K562 (cell line): ENCODE results near the gene ACBD3. TPM values are rescaled to one million over a fixed set of nuclear protein-coding genes. Genes with fewer than 3 reads are reported as not detected.

Source experiments
- BRCA1 ChIP-seq, 2 experiments: fragments of 450-650 bp in 1 of 2; sonication (generic) in 1 of 2; formaldehyde crosslinking in 1 of 2; IDR thresholded peaks; 2 replicates each; pipeline versions ENCODE4 v1.5.0 to v1.6.1; 2017 to 2020; ENCODE audit warnings: mild to moderate bottlenecking in 1 of 2, missing genetic modification reagents in 1 of 2
- EHMT2 ChIP-seq: fragments of 450-650 bp; IDR thresholded peaks from 2 replicates; pipeline ENCODE4 v1.6.1; 2018; ENCODE audit warnings: antibody characterized with exemption
- FIP1L1 ChIP-seq: fragments of 200-400 bp; formaldehyde crosslinking; IDR thresholded peaks from 2 replicates; pipeline ENCODE4 v1.6.1; 2018; ENCODE audit warnings: mild to moderate bottlenecking, low read depth, low read length; ENCODE audit not compliant: poor library complexity, severe bottlenecking
- GTF2E2 ChIP-seq: fragments of 200-800 bp; sonication (Bioruptor generic); IDR thresholded peaks from 2 replicates; pipeline ENCODE4 v1.6.1; 2016; ENCODE audit warnings: missing genetic modification characterization, missing compliant biosample characterization
- KHSRP ChIP-seq: fragments of 450-650 bp; IDR thresholded peaks from 2 replicates; pipeline ENCODE4 v1.6.1; 2017
- MCM7 ChIP-seq, 2 experiments: fragments of 450-650 bp; IDR thresholded peaks; 2 replicates each; pipeline ENCODE4 v1.6.1; 2016 to 2018
- MEF2D ChIP-seq: conservative IDR thresholded peaks from 2 replicates; pipeline ENCODE4 v1.6.1; 2016; ENCODE audit warnings: low read depth, missing genetic modification characterization, missing compliant biosample characterization
- MTA1 ChIP-seq: fragments of 450-650 bp; IDR thresholded peaks from 2 replicates; pipeline ENCODE4 v1.6.1; 2017; ENCODE audit warnings: borderline replicate concordance
- MTA2 ChIP-seq: fragments of 450-650 bp; IDR thresholded peaks from 2 replicates; pipeline ENCODE4 v1.6.1; 2016; ENCODE audit warnings: low read depth
- NCOA4 ChIP-seq: fragments of 450-650 bp; IDR thresholded peaks from 2 replicates; pipeline ENCODE4 v1.6.1; 2018; ENCODE audit warnings: mild to moderate bottlenecking; ENCODE audit not compliant: partially characterized antibody
- NCOR1 ChIP-seq: fragments of 450-650 bp; IDR thresholded peaks from 2 replicates; pipeline ENCODE4 v1.6.1; 2016; ENCODE audit warnings: mild to moderate bottlenecking, moderate library complexity
- NFYB ChIP-seq: IDR thresholded peaks from 2 replicates; pipeline ENCODE4 v1.6.1; 2011; ENCODE audit warnings: mild to moderate bottlenecking, moderate library complexity; ENCODE audit not compliant: insufficient read length; ENCODE audit errors: extremely low read depth
- PHB2 ChIP-seq: fragments of 450-650 bp; IDR thresholded peaks from 2 replicates; pipeline ENCODE4 v1.6.1; 2017; ENCODE audit warnings: low read depth
- RCOR1 ChIP-seq, 2 experiments: IDR thresholded peaks; 2 replicates each; pipeline ENCODE4 v1.6.1; 2012; ENCODE audit warnings: low read depth in 2 of 2, low read length in 2 of 2, borderline replicate concordance in 1 of 2, improper control_type of control experiment in 1 of 2
- SMAD1 ChIP-seq: fragments of 150-350 bp; IDR thresholded peaks from 2 replicates; pipeline ENCODE4 v1.6.1; 2014; ENCODE audit warnings: low read length, low read depth; ENCODE audit not compliant: partially characterized antibody
- SRSF3 ChIP-seq: fragments of 200-400 bp; formaldehyde crosslinking; IDR thresholded peaks from 2 replicates; pipeline ENCODE4 v1.6.1; 2016; ENCODE audit warnings: mild to moderate bottlenecking, low read length, moderate library complexity; ENCODE audit not compliant: insufficient read depth
- ZNF143 ChIP-seq: sonication (generic); formaldehyde crosslinking; IDR thresholded peaks from 2 replicates; pipeline ENCODE4 v1.9.0; 2022; ENCODE audit warnings: mild to moderate bottlenecking, missing genetic modification reagents
- ZNF184 ChIP-seq: sonication (generic); formaldehyde crosslinking; IDR thresholded peaks from 2 replicates; pipeline ENCODE4 v1.5.0; 2020; ENCODE audit warnings: missing genetic modification reagents
- polyA plus RNA-seq, 8 experiments: library from polyadenylated mRNA; depleted of rRNA in 4 of 8; stranded (reverse) in 5 of 8; unstranded in 3 of 8; fragments of >200 nt; fragmentation: Nextera tagmentation in 2 of 8; fragmentation: Illumina TruSeq in 1 of 8; extraction: Ambion mirVana in 2 of 8; extraction: Trizol in 1 of 8; gene quantifications; 2 replicates each; pipeline versions ENCODE4 v1.2.1 to v1.2.3, GENCODE V29; 2011 to 2014; ENCODE audit warnings: inconsistent platforms in 1 of 8, missing spikeins in 1 of 8
- total RNA-seq, 7 experiments: library from RNA; depleted of rRNA in 6 of 7; stranded (reverse); fragments of >200 nt in 6 of 7; fragmentation: Illumina TruSeq in 2 of 7; extraction: Trizol in 2 of 7; gene quantifications; 2 replicates each; pipeline versions ENCODE4 v1.2.1 to v1.2.3, GENCODE V29; 2011 to 2021; ENCODE audit warnings: low replicate concordance in 1 of 7
- TF ChIP-seq, protein P1 (sequence below): sonication (generic); IDR thresholded peaks from 2 replicates; pipeline ENCODE4 v1.6.1; 2016
- TF ChIP-seq, protein P2 (sequence below): fragments of 450-650 bp; conservative IDR thresholded peaks from 2 replicates; pipeline ENCODE4 v1.6.1; 2016; ENCODE audit warnings: missing genetic modification characterization, low read depth, mild to moderate bottlenecking, missing compliant biosample characterization, moderate library complexity
- TF ChIP-seq, protein P3 (sequence below), 2 experiments: fragments of 150-350 bp in 1 of 2; IDR thresholded peaks; 2 replicates each; pipeline ENCODE4 v1.6.1; 2012 to 2016; ENCODE audit warnings: low read depth in 2 of 2, low read length in 2 of 2, mild to moderate bottlenecking in 1 of 2, moderate library complexity in 1 of 2
- TF ChIP-seq, protein P4 (sequence below): fragments of 250-450 bp; sonication (Bioruptor Pico); IDR thresholded peaks from 2 replicates; pipeline ENCODE4 v1.4.0; 2020; ENCODE audit warnings: mild to moderate bottlenecking, moderate library complexity

The ACBD3 gene
- total and polyA plus RNA-seq, 9 of the 15 experiments (the other 6 are each of a cell fraction or from before 2014, with no cell fraction given), result 11.1 to 36.7 (median 26.9) TPM

DNA sequence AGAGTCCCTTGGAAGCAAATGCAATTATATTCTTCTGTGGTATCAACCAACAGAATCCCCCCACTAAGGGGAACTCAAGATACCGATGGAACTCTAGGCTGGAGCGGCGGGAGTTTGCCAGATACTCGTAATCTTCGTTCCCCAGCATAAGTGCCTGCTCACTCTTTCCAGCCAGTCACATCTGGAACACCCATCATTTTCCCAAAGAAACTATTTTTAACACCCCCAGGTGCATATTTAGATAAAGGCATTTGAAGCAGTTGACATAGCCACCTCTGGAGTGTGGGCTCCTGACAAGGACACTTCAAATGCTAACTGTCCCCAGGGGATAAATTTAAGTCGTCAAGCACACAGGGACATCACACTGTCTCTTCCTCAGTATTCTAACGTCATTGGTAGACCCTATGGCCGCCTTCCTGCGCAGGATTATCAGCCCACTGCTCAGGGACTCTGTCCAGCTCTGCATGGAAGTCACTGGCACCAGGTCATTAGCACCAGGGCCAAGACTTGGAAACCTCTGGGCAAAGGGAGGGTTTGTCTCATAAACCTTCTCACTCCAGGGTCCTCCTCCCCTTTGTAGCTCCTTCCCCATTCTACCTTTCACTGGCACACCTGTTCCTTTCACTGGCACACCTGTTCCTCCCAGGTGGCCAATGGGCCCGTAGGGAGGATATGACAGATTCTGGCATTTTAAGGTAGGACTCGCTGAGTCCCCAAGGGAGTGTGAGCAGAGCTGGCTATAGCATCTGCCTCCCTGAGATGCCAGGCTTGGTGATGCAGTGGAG, 75.3 kb downstream of the ACBD3 start (continued):
- TF ChIP-seq SMAD1, result no peak
- TF ChIP-seq RCOR1 (IDR thresholded peaks at IDR 0.05; ENCODE audit: borderline replicate concordance in 1 of 2, low read depth in 2 of 2, low read length in 2 of 2), result peak; percentile 71 to 75; a peak in 2 of 4 replicates
- TF ChIP-seq MTA2, result peak; percentile 96
- no peak for TF ChIP-seq NFYB
- TF ChIP-seq NCOA4, result no peak
- no peak for TF ChIP-seq ZNF143 (CRISPR knock-in tag)
- no peak for TF ChIP-seq MCM7 (IDR thresholded peaks at IDR 0.05)
- TF ChIP-seq, protein P1, sequence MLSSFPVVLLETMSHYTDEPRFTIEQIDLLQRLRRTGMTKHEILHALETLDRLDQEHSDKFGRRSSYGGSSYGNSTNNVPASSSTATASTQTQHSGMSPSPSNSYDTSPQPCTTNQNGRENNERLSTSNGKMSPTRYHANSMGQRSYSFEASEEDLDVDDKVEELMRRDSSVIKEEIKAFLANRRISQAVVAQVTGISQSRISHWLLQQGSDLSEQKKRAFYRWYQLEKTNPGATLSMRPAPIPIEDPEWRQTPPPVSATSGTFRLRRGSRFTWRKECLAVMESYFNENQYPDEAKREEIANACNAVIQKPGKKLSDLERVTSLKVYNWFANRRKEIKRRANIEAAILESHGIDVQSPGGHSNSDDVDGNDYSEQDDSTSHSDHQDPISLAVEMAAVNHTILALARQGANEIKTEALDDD, result peak; percentile 31; the same call in 1 of the 2 replicates
- no peak for TF ChIP-seq BRCA1 (IDR thresholded peaks at IDR 0.05)
- TF ChIP-seq BRCA1 (CRISPR knock-in tag; IDR thresholded peaks at IDR 0.05), result no peak
- TF ChIP-seq EHMT2, result no peak
- TF ChIP-seq, protein P2, sequence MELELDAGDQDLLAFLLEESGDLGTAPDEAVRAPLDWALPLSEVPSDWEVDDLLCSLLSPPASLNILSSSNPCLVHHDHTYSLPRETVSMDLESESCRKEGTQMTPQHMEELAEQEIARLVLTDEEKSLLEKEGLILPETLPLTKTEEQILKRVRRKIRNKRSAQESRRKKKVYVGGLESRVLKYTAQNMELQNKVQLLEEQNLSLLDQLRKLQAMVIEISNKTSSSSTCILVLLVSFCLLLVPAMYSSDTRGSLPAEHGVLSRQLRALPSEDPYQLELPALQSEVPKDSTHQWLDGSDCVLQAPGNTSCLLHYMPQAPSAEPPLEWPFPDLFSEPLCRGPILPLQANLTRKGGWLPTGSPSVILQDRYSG (tag), result no peak
- no peak for TF ChIP-seq FIP1L1
- peak; percentile 77 for TF ChIP-seq KHSRP
- TF ChIP-seq NCOR1, result peak; percentile 99
- TF ChIP-seq SRSF3, result no peak
- TF ChIP-seq MEF2D, result peak; percentile 99
- TF ChIP-seq PHB2, result peak; percentile 94
- TF ChIP-seq, protein P3, sequence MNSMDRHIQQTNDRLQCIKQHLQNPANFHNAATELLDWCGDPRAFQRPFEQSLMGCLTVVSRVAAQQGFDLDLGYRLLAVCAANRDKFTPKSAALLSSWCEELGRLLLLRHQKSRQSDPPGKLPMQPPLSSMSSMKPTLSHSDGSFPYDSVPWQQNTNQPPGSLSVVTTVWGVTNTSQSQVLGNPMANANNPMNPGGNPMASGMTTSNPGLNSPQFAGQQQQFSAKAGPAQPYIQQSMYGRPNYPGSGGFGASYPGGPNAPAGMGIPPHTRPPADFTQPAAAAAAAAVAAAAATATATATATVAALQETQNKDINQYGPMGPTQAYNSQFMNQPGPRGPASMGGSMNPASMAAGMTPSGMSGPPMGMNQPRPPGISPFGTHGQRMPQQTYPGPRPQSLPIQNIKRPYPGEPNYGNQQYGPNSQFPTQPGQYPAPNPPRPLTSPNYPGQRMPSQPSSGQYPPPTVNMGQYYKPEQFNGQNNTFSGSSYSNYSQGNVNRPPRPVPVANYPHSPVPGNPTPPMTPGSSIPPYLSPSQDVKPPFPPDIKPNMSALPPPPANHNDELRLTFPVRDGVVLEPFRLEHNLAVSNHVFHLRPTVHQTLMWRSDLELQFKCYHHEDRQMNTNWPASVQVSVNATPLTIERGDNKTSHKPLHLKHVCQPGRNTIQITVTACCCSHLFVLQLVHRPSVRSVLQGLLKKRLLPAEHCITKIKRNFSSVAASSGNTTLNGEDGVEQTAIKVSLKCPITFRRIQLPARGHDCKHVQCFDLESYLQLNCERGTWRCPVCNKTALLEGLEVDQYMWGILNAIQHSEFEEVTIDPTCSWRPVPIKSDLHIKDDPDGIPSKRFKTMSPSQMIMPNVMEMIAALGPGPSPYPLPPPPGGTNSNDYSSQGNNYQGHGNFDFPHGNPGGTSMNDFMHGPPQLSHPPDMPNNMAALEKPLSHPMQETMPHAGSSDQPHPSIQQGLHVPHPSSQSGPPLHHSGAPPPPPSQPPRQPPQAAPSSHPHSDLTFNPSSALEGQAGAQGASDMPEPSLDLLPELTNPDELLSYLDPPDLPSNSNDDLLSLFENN (IDR thresholded peaks at IDR 0.05; ENCODE audit: low read depth in 2 of 2, low read length in 2 of 2), result peak in 1 of 2 experiments; percentile 91; a peak in 2 of 4 replicates
- no peak; the same call in 1 of the 2 replicates for TF ChIP-seq MTA1
- TF ChIP-seq GTF2E2 (tag), result 0 out of 2 replicates have a peak, but pooled peaks have one; percentile 15
- no peak for TF ChIP-seq ZNF184
- TF ChIP-seq, protein P4, sequence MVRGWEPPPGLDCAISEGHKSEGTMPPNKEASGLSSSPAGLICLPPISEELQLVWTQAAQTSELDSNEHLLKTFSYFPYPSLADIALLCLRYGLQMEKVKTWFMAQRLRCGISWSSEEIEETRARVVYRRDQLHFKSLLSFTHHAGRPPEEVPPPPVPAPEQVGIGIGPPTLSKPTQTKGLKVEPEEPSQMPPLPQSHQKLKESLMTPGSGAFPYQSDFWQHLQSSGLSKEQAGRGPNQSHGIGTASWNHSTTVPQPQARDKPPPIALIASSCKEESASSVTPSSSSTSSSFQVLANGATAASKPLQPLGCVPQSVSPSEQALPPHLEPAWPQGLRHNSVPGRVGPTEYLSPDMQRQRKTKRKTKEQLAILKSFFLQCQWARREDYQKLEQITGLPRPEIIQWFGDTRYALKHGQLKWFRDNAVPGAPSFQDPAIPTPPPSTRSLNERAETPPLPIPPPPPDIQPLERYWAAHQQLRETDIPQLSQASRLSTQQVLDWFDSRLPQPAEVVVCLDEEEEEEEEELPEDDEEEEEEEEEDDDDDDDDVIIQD (CRISPR knock-in tag), result no peak
